Measurements from ENCODE around the gene DCAKD.
A peak's percentile ranks its signal among the peaks of the same experiment; 100 is the strongest.

Gene DCAKD

DNA sequence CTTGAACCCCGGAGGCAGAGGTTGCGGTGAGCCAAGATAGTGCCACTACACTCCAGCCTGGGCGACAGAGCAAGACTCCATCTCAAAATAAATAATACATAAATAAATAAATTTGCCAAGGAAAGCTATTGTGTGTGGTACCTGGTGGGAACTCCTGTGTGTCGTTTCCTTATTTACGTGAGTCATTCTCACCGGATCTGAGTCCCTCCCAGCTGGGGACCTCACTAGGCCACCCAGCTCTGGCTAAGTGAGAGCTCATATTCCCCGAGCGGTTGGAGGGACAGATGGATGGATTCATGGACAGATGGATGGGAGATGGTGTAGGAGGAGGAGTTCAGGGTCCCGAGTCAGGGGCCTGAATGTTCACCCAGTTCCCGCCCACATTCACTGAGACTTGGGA is 60.4 kb downstream of the DCAKD start:
- Histone ChIP-seq H3K27me3 (ENCODE audit: control insufficient read depth, low read length) (peaks cover 12% of the 10 kb centered on the region; the same call in 1 of the 2 replicates), H3K9me3 (ENCODE audit: control insufficient read depth, insufficient read depth, low read length) (no peaks in the 10 kb centered on the region), H3K4me1 (ENCODE audit: control insufficient read depth, low read length) (peaks cover 31% of the 10 kb centered on the region), H3F3A (ENCODE audit: control insufficient read depth, insufficient read depth) (0 out of 2 replicates have a peak, but pooled peaks cover 3% of the 10 kb centered on the region), H3K4me3 (ENCODE audit: low read length) (no peak overlapping the region), H3K4me2 (ENCODE audit: low read length) (no peak overlapping the region), H4K20me1 (ENCODE audit: control insufficient read depth, insufficient read depth, low read depth, low read length) (no peaks in the 10 kb centered on the region), H3K79me2 (ENCODE audit: control insufficient read depth, low read length) (no peaks in the 10 kb centered on the region), H3K27ac (ENCODE audit: low read depth, low read length) (no peak overlapping the region), H3K9me2 (replicated peaks; ENCODE audit: control insufficient read depth, low read length) (no peaks in the 10 kb centered on the region), H3K36me3 (ENCODE audit: control insufficient read depth, low read length) (no peaks in the 10 kb centered on the region)
- TF ChIP-seq, protein P1, sequence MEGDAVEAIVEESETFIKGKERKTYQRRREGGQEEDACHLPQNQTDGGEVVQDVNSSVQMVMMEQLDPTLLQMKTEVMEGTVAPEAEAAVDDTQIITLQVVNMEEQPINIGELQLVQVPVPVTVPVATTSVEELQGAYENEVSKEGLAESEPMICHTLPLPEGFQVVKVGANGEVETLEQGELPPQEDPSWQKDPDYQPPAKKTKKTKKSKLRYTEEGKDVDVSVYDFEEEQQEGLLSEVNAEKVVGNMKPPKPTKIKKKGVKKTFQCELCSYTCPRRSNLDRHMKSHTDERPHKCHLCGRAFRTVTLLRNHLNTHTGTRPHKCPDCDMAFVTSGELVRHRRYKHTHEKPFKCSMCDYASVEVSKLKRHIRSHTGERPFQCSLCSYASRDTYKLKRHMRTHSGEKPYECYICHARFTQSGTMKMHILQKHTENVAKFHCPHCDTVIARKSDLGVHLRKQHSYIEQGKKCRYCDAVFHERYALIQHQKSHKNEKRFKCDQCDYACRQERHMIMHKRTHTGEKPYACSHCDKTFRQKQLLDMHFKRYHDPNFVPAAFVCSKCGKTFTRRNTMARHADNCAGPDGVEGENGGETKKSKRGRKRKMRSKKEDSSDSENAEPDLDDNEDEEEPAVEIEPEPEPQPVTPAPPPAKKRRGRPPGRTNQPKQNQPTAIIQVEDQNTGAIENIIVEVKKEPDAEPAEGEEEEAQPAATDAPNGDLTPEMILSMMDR (IDR thresholded peaks at IDR 0.05; ENCODE audit: low read depth, low read length, poor library complexity, severe bottlenecking) = no peak
- TF ChIP-seq EZH2phosphoT487 (IDR thresholded peaks at IDR 0.05; ENCODE audit: borderline replicate concordance, low read length) = no peak

DNA sequence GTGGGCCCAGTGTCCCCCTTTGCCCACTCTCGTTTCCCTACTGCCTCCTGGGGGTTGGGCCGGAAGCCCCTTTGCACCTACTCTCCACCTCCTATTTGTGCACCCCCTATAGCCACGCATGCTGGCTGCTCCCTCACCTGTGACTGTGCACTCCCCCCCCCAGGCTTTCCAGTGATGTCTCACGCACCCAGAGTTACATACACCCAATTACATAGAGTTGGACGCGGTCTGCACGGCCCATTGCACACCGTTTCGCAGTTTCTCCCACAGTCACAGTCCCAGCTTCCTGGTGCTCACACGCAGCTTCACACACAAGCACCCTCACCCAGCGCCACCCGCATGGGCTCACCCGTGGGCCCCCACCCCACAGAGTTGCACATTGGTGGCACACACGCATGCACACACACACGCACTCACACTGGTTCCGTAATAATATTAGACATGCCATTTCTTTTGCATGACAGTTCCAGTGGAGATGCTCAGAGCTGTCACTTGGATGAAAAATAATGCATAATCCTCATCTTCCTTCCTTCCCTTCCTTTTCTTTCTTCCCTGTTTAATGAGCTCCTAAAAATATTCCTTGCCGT is 61.8 kb downstream of the DCAKD start:
- H3F3A ChIP-seq (ENCODE audit: control insufficient read depth, insufficient read depth) = 0 out of 2 replicates have a peak, but pooled peaks cover 3% of the 10 kb centered on the region
- TF ChIP-seq, protein P1 (IDR thresholded peaks at IDR 0.05; ENCODE audit: low read depth, low read length, poor library complexity, severe bottlenecking) = no peak
- TF ChIP-seq EZH2phosphoT487 (IDR thresholded peaks at IDR 0.05; ENCODE audit: borderline replicate concordance, low read length) = no peak
- H3K27ac ChIP-seq (ENCODE audit: low read depth, low read length) = no peak overlapping the region
- H3K79me2 ChIP-seq (ENCODE audit: control insufficient read depth, low read length) = no peaks in the 10 kb centered on the region
- H3K4me3 ChIP-seq (ENCODE audit: low read length) = peak overlapping the region; percentile 7; the same call in 1 of the 2 replicates
- H3K36me3 ChIP-seq (ENCODE audit: control insufficient read depth, low read length) = no peaks in the 10 kb centered on the region
- H3K4me2 ChIP-seq (ENCODE audit: low read length) = peak overlapping the region; percentile 35
- H4K20me1 ChIP-seq (ENCODE audit: control insufficient read depth, insufficient read depth, low read depth, low read length) = no peaks in the 10 kb centered on the region
- peaks cover 10% of the 10 kb centered on the region; the same call in 1 of the 2 replicates for H3K27me3 ChIP-seq (ENCODE audit: control insufficient read depth, low read length)
- peaks cover 31% of the 10 kb centered on the region for H3K4me1 ChIP-seq (ENCODE audit: control insufficient read depth, low read length)
- no peaks in the 10 kb centered on the region for H3K9me2 ChIP-seq (replicated peaks; ENCODE audit: control insufficient read depth, low read length)
- no peaks in the 10 kb centered on the region; the same call in 1 of the 2 replicates for H3K9me3 ChIP-seq (ENCODE audit: control insufficient read depth, insufficient read depth, low read length)

DNA sequence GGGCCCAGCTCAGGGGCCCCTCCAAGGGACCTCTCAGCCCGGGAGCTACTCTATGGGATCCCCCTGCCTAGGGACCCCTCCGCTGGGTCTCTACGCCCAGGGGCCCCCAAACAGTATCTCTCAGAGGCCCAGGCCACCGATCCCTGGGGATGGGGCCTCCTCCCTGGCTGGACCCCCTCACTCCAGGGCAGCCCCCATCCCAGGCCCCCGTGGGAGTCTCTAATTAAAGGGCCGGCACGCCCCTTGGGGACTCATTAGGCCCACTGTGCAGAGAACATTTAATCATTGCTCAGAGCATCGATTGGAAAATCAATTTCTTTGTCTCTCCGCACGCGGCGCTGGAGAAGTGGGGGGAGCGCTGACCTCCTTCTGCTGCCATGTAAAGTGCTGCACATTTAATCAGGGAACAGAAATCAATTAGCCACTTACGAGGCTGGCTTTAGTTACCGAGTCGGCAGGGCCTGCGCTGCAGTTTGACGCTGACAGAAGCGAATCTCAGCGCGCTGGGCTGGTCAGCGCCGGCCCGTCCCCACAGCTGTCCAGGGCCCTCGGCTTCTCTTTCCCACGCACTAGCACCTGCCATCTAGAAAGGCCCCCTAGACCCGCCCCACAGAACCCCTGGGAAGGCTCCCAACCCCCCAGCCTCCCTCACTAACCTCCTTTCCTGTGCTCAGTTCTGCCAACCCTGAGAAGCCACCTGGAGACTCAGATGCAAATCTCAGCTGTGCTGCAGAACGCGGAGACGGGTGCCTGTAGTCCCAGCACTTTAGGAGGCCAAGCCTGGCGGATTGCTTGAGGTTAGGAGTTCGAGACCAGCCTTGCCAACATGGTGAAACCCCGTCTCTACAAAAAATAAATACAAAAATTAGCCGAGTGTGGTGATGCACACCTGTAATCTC is 63.1 kb downstream of the DCAKD start:
- Histone ChIP-seq H3K79me2 (ENCODE audit: control insufficient read depth, low read length) (no peaks in the 10 kb centered on the region), H3K27ac (ENCODE audit: low read depth, low read length) (no peak overlapping the region)
- TF ChIP-seq, protein P1 (IDR thresholded peaks at IDR 0.05; ENCODE audit: low read depth, low read length, poor library complexity, severe bottlenecking) = no peak

More for the DNA sequence above, 63.1 kb downstream of the DCAKD start:
- H3K9me3 ChIP-seq (ENCODE audit: control insufficient read depth, insufficient read depth, low read length) = no peaks in the 10 kb centered on the region; the same call in 1 of the 2 replicates
- peak overlapping the region; percentile 64 for H3K4me3 ChIP-seq (ENCODE audit: low read length)
- peaks cover 31% of the 10 kb centered on the region for H3K4me1 ChIP-seq (ENCODE audit: control insufficient read depth, low read length)
- peaks cover 5% of the 10 kb centered on the region; the same call in 1 of the 2 replicates for H3K27me3 ChIP-seq (ENCODE audit: control insufficient read depth, low read length)
- H3K36me3 ChIP-seq (ENCODE audit: control insufficient read depth, low read length) = no peaks in the 10 kb centered on the region
- H4K20me1 ChIP-seq (ENCODE audit: control insufficient read depth, insufficient read depth, low read depth, low read length) = no peaks in the 10 kb centered on the region
- H3F3A ChIP-seq (ENCODE audit: control insufficient read depth, insufficient read depth) = 0 out of 2 replicates have a peak, but pooled peaks cover 3% of the 10 kb centered on the region
- no peaks in the 10 kb centered on the region for H3K9me2 ChIP-seq (replicated peaks; ENCODE audit: control insufficient read depth, low read length)
- peak overlapping the region; percentile 80 for H3K4me2 ChIP-seq (ENCODE audit: low read length)

Data from DOHH2 (cell line).